Effector memory CD8-positive, alpha-beta T cell (primary cell): ENCODE data around the gene BEGAIN.
"Not testable (repeated sequence)": the region's sequence is repeated elsewhere in the genome, so short reads cannot be mapped to it uniquely, and the experiment has no call there.

Experiments used
- ATAC-seq: fragments of 150-1000 bp; cut with Tn5 transposase; replicated peaks from 2 replicates; pipeline ENCODE4 v1.10.0; 2021; ENCODE audit warnings: mild to moderate bottlenecking, moderate library complexity
- DNase-seq, 3 experiments: peaks; one replicate each; pipeline ENCODE4 v3.0.0; 2021
- H3K27ac Mint-ChIP-seq, 2 donors: one replicate each; pipeline ENCODE4 v1.8.0; 2022; ENCODE audit warnings: mild to moderate bottlenecking in 2 of 2, mixed read lengths in 2 of 2, moderate library complexity in 2 of 2
- H3K27me3 Mint-ChIP-seq, 2 donors: one replicate each; pipeline ENCODE4 v1.8.0; 2022; ENCODE audit warnings: mixed read lengths in 2 of 2
- H3K36me3 Mint-ChIP-seq: one replicate; pipeline ENCODE4 v1.8.0; 2022; ENCODE audit warnings: mild to moderate bottlenecking, moderate library complexity, mixed read lengths; ENCODE audit not compliant: insufficient read depth
- H3K4me1 Mint-ChIP-seq, 2 donors: one replicate each; pipeline ENCODE4 v1.8.0; 2022; ENCODE audit warnings: low read depth in 2 of 2, mixed read lengths in 2 of 2
- H3K4me3 Mint-ChIP-seq, 2 donors: one replicate each; pipeline ENCODE4 v1.8.0; 2022; ENCODE audit warnings: mild to moderate bottlenecking in 2 of 2, mixed read lengths in 2 of 2, moderate library complexity in 2 of 2
- H3K9me3 Mint-ChIP-seq, 2 donors: one replicate each; pipeline ENCODE4 v1.8.0; 2022; ENCODE audit warnings: mixed read lengths in 2 of 2

The BEGAIN gene

DNA sequence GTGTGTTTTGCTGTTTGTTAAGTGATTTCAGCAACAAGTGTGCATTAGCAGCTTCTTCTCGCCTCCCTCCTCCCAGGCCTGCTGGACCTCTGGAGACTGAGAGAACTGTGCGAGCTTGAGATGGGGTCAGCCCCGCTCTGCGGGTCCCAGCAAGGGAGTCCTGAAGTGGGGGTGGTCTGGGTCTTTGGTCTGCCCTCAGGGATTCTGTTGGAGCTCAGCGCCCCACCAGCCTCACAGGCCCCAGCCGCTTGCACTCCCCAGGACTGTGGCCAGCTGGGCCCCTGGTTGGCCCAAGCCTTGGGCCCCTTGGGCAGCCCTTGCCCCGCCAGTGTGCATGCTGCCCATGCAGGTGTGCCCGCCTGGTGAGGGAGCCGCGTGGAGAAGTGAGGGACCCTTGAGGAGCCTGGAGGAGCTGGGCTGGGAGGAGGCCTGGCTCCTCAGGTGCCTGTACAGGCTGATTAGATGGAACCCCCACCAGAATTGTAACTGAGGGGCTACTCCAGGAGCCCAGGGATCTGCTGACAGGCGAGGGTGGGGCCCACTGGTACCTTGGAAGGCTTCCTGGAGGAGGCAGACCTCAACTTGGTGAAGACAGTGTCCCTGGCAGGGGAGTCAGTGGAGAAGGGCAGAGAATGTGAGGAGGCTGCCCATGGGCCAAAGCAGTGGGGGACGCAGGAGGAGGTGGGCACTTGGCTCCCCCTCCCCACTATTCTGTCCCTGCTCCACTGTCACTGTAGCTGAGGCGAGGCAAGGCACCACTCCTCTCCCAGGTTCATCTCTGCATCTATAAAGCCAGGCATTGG is 56.7 kb downstream of the BEGAIN start:
- Mint-ChIP-seq H3K27me3 (no peaks in the 10 kb centered on the region), H3K4me1 (peaks cover 3 to 7% of the 10 kb centered on the region in 2 donors), H3K36me3 (no peaks in the 10 kb centered on the region), H3K9me3 (no peaks in the 10 kb centered on the region), H3K4me3 (no peak overlapping the region), H3K27ac (no peak overlapping the region)
- ATAC-seq: no peak
- DNase-seq: no peak

DNA sequence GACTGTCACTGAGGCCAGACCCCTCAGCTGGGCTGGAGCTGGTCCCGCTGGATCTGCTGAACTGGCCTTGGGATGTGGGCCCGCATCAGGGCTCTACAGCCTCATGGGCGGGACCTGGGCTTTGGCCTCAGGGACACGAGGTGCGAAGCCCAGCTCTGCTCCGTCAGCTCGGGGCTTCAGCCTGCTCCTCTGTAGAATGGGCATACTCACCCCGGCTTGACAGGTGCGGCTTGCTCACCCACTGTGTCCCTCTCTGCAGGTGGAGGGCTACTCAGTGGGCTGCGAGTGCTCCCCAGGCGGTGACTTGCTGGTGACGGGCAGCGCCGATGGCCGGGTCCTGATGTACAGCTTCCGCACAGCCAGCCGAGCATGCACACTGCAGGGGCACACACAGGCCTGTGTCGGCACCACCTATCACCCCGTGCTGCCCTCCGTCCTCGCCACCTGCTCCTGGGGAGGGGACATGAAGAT is 57.6 kb downstream of the BEGAIN start:
- Mint-ChIP-seq H3K9me3 (no peaks in the 10 kb centered on the region), H3K27me3 (no peaks in the 10 kb centered on the region), H3K36me3 (no peaks in the 10 kb centered on the region), H3K4me1 (peaks cover 3 to 7% of the 10 kb centered on the region in 2 donors), H3K4me3 (no peak overlapping the region), H3K27ac (no peak overlapping the region)
- no peak for ATAC-seq
- no peak for DNase-seq

- Mint-ChIP-seq H3K27ac (no peak overlapping the region), H3K27me3 (no peaks in the 10 kb centered on the region), H3K36me3 (no peaks in the 10 kb centered on the region), H3K9me3 (no peaks in the 10 kb centered on the region), H3K4me1 (peaks cover 3 to 4% of the 10 kb centered on the region in 2 donors), H3K4me3 (no peak overlapping the region)
- DNase-seq (no peak), ATAC-seq (no peak)
These were observed 58.2 kb downstream of the BEGAIN start for GRCh38 chr14:100528962-100529560.

GRCh38 chr14:100526632-100527031 is 60.6 kb downstream of the BEGAIN start:
- ATAC-seq: peak; percentile 16
- no peak overlapping the region for H3K4me3 Mint-ChIP-seq
- H3K27me3 Mint-ChIP-seq: no peaks in the 10 kb centered on the region
- H3K36me3 Mint-ChIP-seq: no peaks in the 10 kb centered on the region
- H3K27ac Mint-ChIP-seq: no peak overlapping the region
- H3K9me3 Mint-ChIP-seq: no peaks in the 10 kb centered on the region
- no peak for DNase-seq
- H3K4me1 Mint-ChIP-seq: no peaks in the 10 kb centered on the region

DNA sequence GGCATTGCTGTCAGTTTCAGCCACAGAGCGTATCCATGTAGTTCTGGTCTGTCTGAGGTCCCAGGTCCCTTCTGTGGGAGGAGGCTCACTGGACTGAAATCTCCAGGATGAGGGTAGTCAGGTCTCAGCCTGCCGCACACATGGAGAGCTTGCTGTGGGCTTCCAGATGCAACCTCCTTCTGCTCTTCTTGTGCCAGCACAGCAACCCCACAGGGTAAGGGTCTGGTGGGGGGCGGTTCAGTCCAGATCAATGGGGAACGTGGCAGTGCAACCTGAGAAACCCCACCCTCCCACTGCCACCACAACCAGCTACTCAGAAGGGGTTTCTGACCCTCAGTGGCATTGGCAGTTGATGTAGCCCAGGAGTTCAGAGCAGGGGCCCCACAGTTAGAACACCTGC is 61.2 kb downstream of the BEGAIN start:
- H3K4me1 Mint-ChIP-seq: no peaks in the 10 kb centered on the region

GRCh38 chr14:100525615-100526014 is 61.6 kb downstream of the BEGAIN start:
- no peak for ATAC-seq
- H3K9me3 Mint-ChIP-seq: no peaks in the 10 kb centered on the region
- no peaks in the 10 kb centered on the region for H3K36me3 Mint-ChIP-seq
- H3K4me1 Mint-ChIP-seq: no peaks in the 10 kb centered on the region
- H3K4me3 Mint-ChIP-seq: no peak overlapping the region
- DNase-seq: no peak
- no peaks in the 10 kb centered on the region for H3K27me3 Mint-ChIP-seq
- H3K27ac Mint-ChIP-seq: no peak overlapping the region

More for the DNA sequence above, 61.2 kb downstream of the BEGAIN start:
- ATAC-seq (no peak), DNase-seq (no peak)
- no peaks in the 10 kb centered on the region for H3K9me3 Mint-ChIP-seq
- no peak overlapping the region for H3K27ac Mint-ChIP-seq
- H3K4me3 Mint-ChIP-seq: no peak overlapping the region
- H3K36me3 Mint-ChIP-seq: no peaks in the 10 kb centered on the region
- H3K27me3 Mint-ChIP-seq: no peaks in the 10 kb centered on the region

GRCh38 chr14:100524933-100525243 is 62.3 kb downstream of the BEGAIN start:
- DNase-seq: no peak
- Mint-ChIP-seq H3K9me3 (no peaks in the 10 kb centered on the region), H3K27ac (no peak overlapping the region), H3K36me3 (no peaks in the 10 kb centered on the region), H3K4me1 (no peaks in the 10 kb centered on the region), H3K4me3 (no peak overlapping the region), H3K27me3 (no peaks in the 10 kb centered on the region)
- no peak for ATAC-seq

DNA sequence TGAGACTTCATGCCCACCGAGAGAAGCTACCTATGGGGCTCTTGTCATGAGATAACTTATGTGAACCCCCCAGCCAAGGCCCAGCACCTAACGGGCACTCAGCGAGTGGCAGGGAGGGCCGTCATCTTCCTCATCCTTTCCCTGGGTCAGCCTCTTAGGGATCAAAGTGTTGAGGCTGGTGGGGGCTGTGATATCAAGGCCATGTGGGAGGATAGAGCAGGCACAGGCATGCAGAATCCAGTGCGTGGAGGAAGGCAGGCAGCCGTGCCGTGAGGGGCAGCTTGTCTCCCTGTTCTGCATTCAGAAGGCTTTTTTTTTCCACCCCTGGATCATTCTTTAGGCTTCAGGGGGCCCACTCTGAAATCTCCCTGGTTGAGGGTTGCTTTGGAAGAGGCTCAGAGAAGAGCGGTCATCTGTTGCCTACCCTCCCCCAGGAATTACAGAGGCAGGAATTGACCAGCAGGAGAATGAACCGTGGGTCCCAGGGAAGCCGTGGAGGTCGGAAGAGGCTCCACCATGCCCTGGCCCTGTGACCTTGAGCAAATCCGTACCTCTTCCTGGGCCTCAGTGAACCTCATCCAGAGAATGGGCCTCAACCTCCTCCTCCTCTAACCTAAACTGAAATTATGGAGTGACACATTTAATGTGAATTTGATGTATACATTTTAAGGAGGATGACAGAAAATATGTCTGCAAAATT is 62.8 kb downstream of the BEGAIN start:
- no peak overlapping the region for H3K27ac Mint-ChIP-seq
- H3K4me3 Mint-ChIP-seq: no peak overlapping the region
- no peaks in the 10 kb centered on the region for H3K9me3 Mint-ChIP-seq
- ATAC-seq: no peak
- H3K36me3 Mint-ChIP-seq: no peaks in the 10 kb centered on the region
- no peak for DNase-seq
- H3K27me3 Mint-ChIP-seq: no peaks in the 10 kb centered on the region
- H3K4me1 Mint-ChIP-seq: no peaks in the 10 kb centered on the region

- H3K4me1 Mint-ChIP-seq: no peaks in the 10 kb centered on the region
- no peaks in the 10 kb centered on the region for H3K9me3 Mint-ChIP-seq
- H3K36me3 Mint-ChIP-seq: no peaks in the 10 kb centered on the region
- no peaks in the 10 kb centered on the region for H3K27me3 Mint-ChIP-seq
- no peak overlapping the region for H3K4me3 Mint-ChIP-seq
- no peak overlapping the region for H3K27ac Mint-ChIP-seq
- DNase-seq (no peak), ATAC-seq (no peak)
These were observed 63.4 kb downstream of the BEGAIN start for GRCh38 chr14:100523843-100524169.

- ATAC-seq: no peak
- Mint-ChIP-seq H3K27ac (no peak overlapping the region), H3K4me1 (no peaks in the 10 kb centered on the region), H3K27me3 (no peaks in the 10 kb centered on the region), H3K4me3 (no peak overlapping the region), H3K9me3 (no peaks in the 10 kb centered on the region), H3K36me3 (no peaks in the 10 kb centered on the region)
- no peak for DNase-seq
These were observed 63.9 kb downstream of the BEGAIN start for GRCh38 chr14:100523131-100523842.

- DNase-seq (no peak), ATAC-seq (no peak)
- Mint-ChIP-seq H3K9me3 (no peaks in the 10 kb centered on the region), H3K27ac (no peak overlapping the region), H3K36me3 (no peaks in the 10 kb centered on the region), H3K4me3 (no peak overlapping the region), H3K4me1 (no peaks in the 10 kb centered on the region), H3K27me3 (no peaks in the 10 kb centered on the region)
These were observed 64.6 kb downstream of the BEGAIN start for GRCh38 chr14:100522616-100523099.

DNA sequence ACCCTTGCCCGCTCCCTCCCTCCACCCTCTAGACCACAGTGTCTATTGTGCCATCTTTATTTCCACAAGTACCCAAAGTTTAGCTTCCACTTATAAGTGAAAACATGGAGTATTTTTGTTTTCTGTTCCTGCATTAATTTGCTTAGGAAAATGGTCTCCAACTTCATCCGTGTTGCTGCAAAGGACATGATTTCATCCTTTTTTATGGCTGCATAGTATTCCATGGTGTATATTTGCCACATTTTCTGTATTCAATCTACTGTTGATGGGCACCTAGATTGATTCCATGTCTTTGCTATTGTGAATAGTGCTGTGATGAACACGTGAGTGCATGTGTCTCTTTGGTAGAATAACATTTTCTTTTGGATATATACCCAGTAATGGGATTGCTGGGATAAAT is 81.2 kb downstream of the BEGAIN start:
- not testable (repeated sequence) for DNase-seq, H3K36me3 Mint-ChIP-seq, ATAC-seq, H3K9me3 Mint-ChIP-seq, H3K27ac Mint-ChIP-seq, H3K4me1 Mint-ChIP-seq, H3K4me3 Mint-ChIP-seq, H3K27me3 Mint-ChIP-seq

- no peak overlapping the region for H3K4me3 Mint-ChIP-seq
- H3K36me3 Mint-ChIP-seq: no peaks in the 10 kb centered on the region
- DNase-seq (no peak), ATAC-seq (no peak)
- H3K27me3 Mint-ChIP-seq: no peaks in the 10 kb centered on the region
- H3K4me1 Mint-ChIP-seq: peaks cover 0 to 6% of the 10 kb centered on the region in 2 donors
- H3K9me3 Mint-ChIP-seq: peaks cover 0 to 3% of the 10 kb centered on the region in 2 donors
- H3K27ac Mint-ChIP-seq: no peak overlapping the region
These were observed 82.7 kb downstream of the BEGAIN start for GRCh38 chr14:100504372-100505078.
